Epithelial cell of umbilical artery (primary cell): Measurements from ENCODE around the gene DYDC1. TPM values are rescaled to one million over a fixed set of nuclear protein-coding genes. Genes with fewer than 3 reads are reported as not detected.

Source experiments
- total RNA-seq: library from RNA; depleted of rRNA; stranded (reverse); fragments of >200 nt; gene quantifications from 2 replicates; pipeline ENCODE4 v1.2.3, GENCODE V29; 2014

The DYDC1 gene
- total RNA-seq, result not detected in 2 replicates

GRCh38 chr10:80356563-80356988 is at the start of gene DYDC1, which contains the start of gene DYDC2:
Gene DYDC1, minus strand, starts transcription at chr10:80356755. Its CDS starts 4,154 bp downstream, at chr10:80352601.
Gene DYDC2, plus strand, starts transcription at chr10:80356781. Its CDS starts 5,663 bp downstream, at chr10:80362444.

GRCh38 chr10:80289451-80290287 is 66.9 kb downstream of the DYDC1 start, which contains the start of gene MAT1A:
Gene MAT1A, minus strand, starts transcription at chr10:80289658. Its CDS starts 235 bp downstream, at chr10:80289423.

Other genes starting within 250 kb of the DYDC1 start
- 2.9 and 4.9 TPM in 2 replicates for gene PLAC9, start 224.0 kb downstream of the DYDC1 start, total RNA-seq
- 22.7 and 30.7 TPM in 2 replicates for gene ANXA11, start 151.2 kb downstream of the DYDC1 start, total RNA-seq
- not detected in 2 replicates for gene MAT1A, start 67.1 kb downstream of the DYDC1 start, total RNA-seq
- gene DYDC2, start within 50 bp of the DYDC1 start, total RNA-seq, result not detected in 2 replicates
- gene PRXL2A, start 51.8 kb upstream of the DYDC1 start, total RNA-seq, result 184 and 233 TPM in 2 replicates
- 38.0 and 79.6 TPM in 2 replicates for gene TSPAN14, start 97.6 kb upstream of the DYDC1 start, total RNA-seq
- under 0.01 and 0.30 TPM in 2 replicates for gene SH2D4B, start 181.1 kb upstream of the DYDC1 start, total RNA-seq